Measurements from ENCODE around the gene IFFO2.

IFFO2 gene

DNA sequence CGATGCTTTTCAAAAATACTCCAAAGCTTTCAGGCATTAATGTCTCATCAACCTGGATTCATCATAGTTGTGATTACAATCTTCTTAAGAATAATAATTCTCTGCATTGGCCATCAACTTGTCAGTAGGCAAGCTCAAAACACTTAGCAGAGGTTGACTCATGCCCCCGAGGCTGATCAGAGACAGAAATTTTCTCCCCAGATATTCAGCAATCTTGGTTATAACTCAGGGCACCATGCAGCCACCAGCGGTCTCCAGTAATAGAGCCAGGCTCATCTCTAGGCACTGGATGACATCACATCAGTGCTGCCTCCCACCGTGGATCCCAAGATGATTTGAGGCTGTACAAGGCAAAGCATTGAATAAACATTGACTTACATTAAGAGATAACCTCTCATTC, 14.3 kb upstream of the IFFO2 start:
- no peak for DNase-seq

DNA sequence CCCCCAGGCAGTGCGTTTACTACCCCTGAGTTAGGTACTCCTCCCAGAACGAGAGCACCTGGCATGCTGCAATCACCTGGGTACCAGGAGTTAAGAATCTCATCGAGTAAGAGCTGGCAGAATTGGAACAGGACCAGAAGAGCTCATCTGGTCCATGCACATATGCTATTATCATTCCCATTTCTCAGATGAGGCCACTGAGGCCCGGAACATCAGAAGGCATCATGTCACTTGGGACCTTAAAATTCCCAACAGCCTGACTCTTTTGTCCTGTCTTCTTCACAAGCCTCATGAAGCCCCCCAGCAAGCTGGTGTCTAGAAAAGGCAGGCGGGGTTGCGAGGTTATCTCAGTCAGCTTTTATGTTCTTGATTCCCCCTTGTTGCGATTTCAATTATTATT, 13.9 kb upstream of the IFFO2 start:
- DNase-seq, result no peak

DNA sequence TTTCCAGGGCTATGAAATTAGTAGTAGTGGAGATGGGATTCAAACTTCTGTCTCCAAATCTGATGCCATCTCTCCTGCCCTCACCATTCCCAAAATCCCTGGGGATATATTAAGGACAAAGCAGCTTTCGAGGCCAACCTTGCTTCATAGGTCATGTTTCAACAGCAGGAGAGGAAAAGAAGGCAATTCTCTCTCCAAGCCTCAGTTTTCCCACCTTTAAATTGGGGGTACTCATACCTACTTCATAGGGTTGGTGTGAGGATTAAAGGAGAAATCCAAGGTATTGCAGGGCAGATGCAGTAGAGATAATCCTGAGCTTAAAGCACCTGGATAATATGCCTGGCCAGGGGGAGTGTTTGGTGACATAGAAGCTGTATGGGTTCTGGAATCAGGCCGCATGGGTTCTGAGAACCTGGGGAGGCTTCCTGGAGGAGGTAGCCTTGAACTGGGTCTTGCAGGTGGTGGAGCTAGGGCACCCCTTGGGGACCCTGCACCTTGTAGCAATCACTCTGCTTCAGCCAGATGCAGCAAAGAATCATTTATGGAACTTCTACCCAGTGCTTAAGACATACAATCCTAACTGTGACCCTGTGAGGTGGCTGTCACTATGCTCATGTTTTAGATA, 10.7 kb upstream of the IFFO2 start:
- no peak for DNase-seq

DNA sequence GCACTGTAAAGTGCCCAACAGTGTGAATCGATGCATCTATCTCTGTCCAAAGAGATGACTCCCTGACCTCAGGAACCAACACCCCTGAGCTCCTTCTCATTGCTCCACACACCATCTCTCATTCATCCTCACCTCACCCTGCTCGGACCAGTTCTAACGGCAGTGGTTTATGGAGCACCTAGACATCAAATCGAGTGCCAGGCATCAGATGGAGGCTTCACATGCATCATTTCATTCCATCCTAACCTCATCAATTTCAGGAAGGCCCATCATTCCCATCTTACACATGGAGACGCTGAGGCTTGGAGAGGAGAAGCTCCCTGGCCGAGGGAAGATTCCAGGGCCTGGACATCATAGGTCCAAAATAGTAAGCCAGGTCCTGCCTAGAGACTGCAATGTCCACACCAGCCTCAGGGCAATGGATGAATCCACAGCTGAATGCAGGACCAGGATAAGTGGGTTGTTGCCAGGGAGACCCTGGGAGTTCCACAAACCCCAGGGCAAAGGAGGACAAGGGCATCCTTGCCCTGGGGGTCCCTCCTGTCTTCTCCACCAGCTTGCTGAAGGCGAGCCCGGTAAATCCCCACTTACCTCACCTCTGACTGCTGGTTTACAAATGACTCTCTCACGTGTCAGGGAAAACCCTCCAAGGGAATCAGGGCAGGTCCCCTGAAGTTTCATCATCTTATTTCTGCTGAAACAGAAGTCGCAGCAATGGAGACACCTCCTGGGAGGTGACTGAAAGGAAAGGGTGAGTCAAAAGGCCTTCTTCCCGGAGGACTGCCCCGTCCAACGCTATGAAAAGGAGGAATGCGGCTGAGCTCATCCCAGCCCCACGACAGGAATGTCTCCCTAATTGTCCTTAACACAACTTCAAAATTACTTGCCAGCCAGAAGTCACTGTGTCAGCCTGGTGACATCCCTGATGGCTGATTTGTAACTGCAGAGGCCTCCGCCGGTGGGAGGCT, 9.0 kb upstream of the IFFO2 start:
- no peak for DNase-seq

GRCh38 chr1:18963968-18964367, 7.5 kb upstream of the IFFO2 start:
- no peak for DNase-seq

DNA sequence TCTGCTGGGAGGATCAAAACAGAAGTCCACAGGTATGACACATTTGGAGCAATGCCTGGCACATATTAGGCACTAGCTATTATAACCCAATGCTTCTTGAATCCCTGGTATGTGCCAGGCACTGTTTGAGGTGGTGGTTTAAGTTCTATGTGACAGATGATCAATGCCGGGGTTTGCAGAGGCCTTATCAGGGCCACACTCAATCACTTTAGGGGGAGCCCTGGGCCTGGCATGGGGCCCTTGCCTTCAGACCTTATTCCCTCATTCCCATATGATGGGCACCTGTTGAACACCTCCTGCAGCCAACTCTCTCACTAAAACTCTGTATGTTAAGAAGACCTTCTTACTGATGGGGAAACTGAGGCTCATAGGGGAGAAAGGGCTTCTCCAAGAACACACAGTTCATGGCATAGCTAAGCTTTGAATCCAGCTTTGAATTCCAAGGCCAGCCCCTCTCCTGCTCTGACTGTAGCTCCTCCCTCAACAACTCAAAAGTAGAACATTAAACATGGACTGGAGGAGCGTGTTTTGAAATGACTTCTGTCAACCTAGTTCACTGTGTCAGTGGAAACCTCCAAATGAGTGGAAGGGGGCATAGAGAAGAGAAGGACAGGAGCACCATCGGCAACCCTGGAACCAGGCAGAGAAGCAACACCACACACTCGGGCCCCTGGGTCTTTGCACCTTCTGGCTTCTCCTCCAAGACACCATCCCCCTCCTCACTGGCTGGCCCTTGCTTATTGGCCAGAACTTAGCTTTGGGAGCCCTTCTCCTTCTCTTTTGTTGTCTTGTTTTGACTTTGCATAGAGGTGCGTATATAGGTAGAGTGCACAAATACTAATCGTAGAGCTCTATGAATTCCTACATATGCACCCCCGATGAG, 6.6 kb upstream of the IFFO2 start:
- DNase-seq, result no peak

GRCh38 chr1:18962121-18962721, 5.7 kb upstream of the IFFO2 start:
- no peak for DNase-seq

- no peak for DNase-seq
Observed at GRCh38 chr1:18960821-18961220, 4.3 kb upstream of the IFFO2 start.

DNA sequence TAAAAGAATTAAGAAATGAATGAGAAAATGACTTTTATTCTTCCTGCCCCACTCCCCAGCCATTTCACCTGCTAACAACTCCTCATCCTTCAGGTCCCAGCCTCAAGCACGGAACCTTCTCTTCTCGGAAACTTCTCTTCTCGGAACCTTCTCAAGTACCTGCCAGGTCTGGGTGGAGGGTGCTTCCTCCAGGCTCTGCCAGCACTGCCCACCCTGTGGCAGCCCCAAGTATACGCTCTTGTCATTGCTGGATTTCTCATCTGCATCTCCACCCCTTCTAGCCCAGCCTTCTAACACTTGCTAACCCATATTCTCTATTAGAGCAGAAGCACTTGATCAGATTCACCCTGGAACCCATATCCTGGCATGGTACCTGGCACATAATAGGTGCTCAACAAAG, 3.9 kb upstream of the IFFO2 start:
- DNase-seq, result no peak

GRCh38 chr1:18959591-18959990, 3.1 kb upstream of the IFFO2 start:
- DNase-seq, result no peak

DNA sequence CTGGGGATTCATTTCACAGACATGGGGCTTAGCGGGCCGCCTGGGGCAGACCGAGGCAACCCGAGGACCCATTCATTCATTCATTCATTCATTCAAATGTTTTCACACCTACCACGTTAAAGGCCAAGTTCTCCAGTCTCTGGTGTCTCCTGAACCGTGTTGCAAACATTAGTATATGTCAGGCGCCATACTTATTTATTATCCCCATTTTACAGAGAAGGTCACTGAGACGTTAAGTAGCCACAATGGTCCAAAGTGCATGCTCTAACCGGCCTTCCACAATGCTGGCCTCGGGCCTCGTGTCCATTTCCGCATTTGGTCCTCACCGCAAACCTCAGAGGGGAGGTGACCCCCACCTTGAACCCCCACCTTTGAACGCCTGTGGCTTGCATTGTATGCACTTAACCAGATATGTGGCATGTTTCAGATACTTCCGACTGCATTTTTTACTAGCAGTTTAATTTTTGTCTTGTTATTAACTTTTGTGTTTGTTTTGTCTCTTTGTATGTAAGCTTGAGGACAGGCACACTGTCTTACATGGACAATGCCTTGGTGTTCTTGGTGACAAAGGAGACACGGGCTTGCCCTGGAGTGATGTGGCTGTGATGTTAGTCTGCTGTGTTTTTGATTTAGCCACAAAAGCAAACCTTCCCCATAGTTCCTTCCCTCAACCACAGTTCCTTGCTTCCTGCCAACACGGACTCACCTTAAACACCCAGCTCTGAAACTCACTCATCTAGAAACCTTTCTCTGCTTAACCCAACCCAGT, 1.2 kb upstream of the IFFO2 start:
- peak in 1 of 2 donors; percentile 43 for DNase-seq

DNA sequence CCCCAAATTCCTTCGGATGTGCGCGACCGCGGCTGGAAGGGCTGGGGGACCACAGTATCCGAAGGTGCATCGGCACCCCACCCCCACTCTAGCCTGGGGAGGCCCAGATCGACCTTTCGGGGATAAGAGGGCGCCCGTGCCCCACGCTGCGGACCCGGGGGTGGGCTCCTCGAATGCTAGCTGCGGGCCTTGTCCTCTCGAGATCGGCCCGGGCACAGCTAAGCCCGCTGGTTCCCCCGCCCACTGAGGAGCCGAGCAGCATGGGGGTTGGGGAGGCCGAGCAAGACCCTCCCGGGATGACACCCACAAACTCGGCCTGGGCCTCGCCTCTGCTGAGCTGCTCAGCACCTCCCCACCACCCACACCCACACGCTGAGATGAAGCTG, 653 bp upstream of the IFFO2 start:
- DNase-seq, result no peak

GRCh38 chr1:18955441-18956192, 859 bp downstream of the IFFO2 start:
- peak; percentile 33 to 56 for DNase-seq

GRCh38 chr1:18955131-18955440, 1.4 kb downstream of the IFFO2 start:
- no peak for DNase-seq

DNA sequence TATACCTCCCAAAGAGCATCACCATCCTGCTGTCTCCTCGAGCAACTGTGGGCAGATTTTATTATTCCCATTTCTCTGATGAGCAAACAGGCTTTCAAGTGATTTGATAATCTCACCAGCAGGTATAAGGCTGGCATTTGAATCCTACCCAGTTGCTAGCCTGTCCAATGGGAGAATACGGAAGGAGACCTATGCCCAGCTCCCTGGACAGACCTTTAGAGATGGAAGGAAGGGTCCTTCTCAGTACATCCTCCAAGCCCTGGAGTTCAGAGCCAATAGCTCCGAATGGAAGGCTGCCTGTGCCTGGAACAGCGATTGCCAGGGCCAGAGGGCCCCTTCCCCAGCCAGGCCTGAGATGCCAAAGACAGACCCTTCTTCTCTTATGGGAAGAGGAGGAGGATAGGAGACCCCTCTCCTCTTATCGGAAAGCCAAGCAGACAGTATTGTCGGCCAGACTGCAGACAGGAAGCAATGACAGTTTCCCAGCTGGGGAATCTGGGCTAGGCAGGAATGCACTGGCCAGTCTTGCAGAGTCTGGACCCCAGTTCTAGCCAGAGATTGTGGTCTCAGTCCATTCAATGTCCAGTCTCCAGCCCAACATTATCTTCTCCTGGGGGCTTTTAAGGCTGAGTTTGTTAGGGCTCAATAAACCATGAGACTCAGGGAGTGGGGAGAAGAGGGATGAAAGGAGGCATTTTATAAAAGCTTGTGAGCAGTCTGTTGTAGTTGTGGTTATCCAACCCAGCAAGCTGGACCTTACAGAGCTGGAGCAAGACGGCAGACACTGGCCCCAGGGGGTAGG, 2.0 kb downstream of the IFFO2 start:
- DNase-seq, result no peak

DNA sequence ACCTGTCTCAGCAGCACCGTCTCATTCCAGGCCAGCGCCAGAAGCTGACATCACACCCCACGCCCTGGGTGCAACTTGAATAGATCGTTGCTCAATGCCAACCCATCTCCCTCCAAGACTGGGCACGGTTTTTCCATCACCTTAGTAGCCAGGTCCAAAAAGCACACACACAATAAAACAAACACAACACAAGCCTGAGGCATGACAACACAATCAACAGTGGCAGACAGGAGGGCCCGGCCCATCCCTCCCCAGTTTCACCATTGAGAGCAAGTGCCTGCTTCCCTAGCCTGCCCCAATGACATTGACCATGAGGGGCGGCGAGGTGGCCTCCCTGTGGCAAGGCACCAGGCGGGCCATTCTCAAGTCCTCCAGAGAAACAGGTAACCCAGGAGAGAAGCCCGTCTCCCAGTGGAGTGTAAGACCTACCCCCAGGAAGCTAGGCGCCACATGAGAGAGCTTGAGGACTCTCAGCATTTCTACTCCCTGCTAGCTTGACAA, 2.7 kb downstream of the IFFO2 start:
- no peak for DNase-seq

DNA sequence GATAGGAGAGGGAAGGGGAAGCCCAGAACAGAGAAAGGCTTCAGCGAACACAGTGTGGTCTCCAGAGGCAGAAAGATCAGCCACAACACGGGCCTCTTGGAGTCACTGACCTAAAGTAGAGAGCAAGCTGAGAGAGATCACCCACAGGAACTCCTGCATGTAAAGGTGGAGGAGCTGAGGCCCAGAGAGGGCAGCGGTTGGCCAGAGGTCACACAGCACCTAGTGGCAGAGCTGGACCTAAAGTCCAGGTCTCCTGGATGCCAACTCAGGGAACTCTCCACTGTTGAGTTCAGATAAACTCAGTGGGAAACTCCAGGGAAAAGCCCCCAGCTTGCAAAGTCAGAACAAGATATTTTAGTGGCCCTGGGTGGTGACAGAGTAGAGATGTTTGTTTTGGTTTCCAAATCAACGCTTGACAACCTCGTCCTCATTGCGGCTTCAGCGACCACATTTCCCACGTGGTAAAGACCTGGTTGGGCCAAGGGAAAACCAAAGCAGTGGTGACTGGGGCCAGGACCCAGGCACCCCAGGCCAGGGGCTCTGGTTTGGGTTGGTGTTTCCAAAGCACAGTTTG, 4.6 kb downstream of the IFFO2 start:
- peak; percentile 83 to 89 for DNase-seq

- peak; percentile 48 to 51 for DNase-seq
Observed at GRCh38 chr1:18951416-18951815, 5.1 kb downstream of the IFFO2 start.

- peak; percentile 53 to 73 for DNase-seq
Observed at GRCh38 chr1:18950401-18951026, 6.0 kb downstream of the IFFO2 start.
